Measurements from ENCODE around the gene MEG3.

The MEG3 gene

GRCh38 chr14:100825713-100826331 lies at the start of gene MEG3:
Gene MEG3 (plus strand): TSS chr14:100826118.
- in situ Hi-C loops (cut with HindIII; ENCODE audit: low sequenced_read_pairs), result no loop called here

GRCh38 chr14:100776681-100777365 lies 49.1 kb upstream of the MEG3 start:
- in situ Hi-C loops (cut with HindIII; ENCODE audit: low sequenced_read_pairs), result no loop called here

GRCh38 chr14:100777366-100777817 lies 48.5 kb upstream of the MEG3 start:
- in situ Hi-C loops (cut with HindIII; ENCODE audit: low sequenced_read_pairs), result no loop called here

GRCh38 chr14:100777818-100778525 lies 47.9 kb upstream of the MEG3 start:
- in situ Hi-C loops (cut with HindIII; ENCODE audit: low sequenced_read_pairs), result no loop called here

GRCh38 chr14:100778526-100778882 lies 47.4 kb upstream of the MEG3 start:
- in situ Hi-C loops (cut with HindIII; ENCODE audit: low sequenced_read_pairs), result no loop called here

GRCh38 chr14:100778951-100779690 lies 46.8 kb upstream of the MEG3 start:
- in situ Hi-C loops (cut with HindIII; ENCODE audit: low sequenced_read_pairs), result no loop called here

- in situ Hi-C loops (cut with HindIII; ENCODE audit: low sequenced_read_pairs), result no loop called here
Observed at GRCh38 chr14:100779691-100780080, 46.2 kb upstream of the MEG3 start.

GRCh38 chr14:100780246-100780645 lies 45.7 kb upstream of the MEG3 start:
- in situ Hi-C loops (cut with HindIII; ENCODE audit: low sequenced_read_pairs), result no loop called here

GRCh38 chr14:100780646-100781355 lies 45.1 kb upstream of the MEG3 start:
- in situ Hi-C loops (cut with HindIII; ENCODE audit: low sequenced_read_pairs), result no loop called here

GRCh38 chr14:100781952-100782351 lies 44.0 kb upstream of the MEG3 start:
- in situ Hi-C loops (cut with HindIII; ENCODE audit: low sequenced_read_pairs), result no loop called here

- in situ Hi-C loops (cut with HindIII; ENCODE audit: low sequenced_read_pairs), result no loop called here
Observed at GRCh38 chr14:100782516-100783320, 43.2 kb upstream of the MEG3 start.

- in situ Hi-C loops (cut with HindIII; ENCODE audit: low sequenced_read_pairs), result no loop called here
Observed at GRCh38 chr14:100783630-100784370, 42.1 kb upstream of the MEG3 start.

- in situ Hi-C loops (cut with HindIII; ENCODE audit: low sequenced_read_pairs), result loop anchor here (5.0 kb wide), 1 partner anchor 62 kb away; no protein-coding TSS in a partner anchor
Observed at GRCh38 chr14:100784523-100785337, 41.2 kb upstream of the MEG3 start.

GRCh38 chr14:100785338-100785615 lies 40.6 kb upstream of the MEG3 start:
- in situ Hi-C loops (cut with HindIII; ENCODE audit: low sequenced_read_pairs), result loop anchor here (5.0 kb wide), 1 partner anchor 63 kb away; no protein-coding TSS in a partner anchor

GRCh38 chr14:100785626-100786025 lies 40.3 kb upstream of the MEG3 start:
- in situ Hi-C loops (cut with HindIII; ENCODE audit: low sequenced_read_pairs), result loop anchor here (5.0 kb wide), 1 partner anchor 63 kb away; no protein-coding TSS in a partner anchor

- in situ Hi-C loops (cut with HindIII; ENCODE audit: low sequenced_read_pairs), result loop anchor here (5.0 kb wide), 1 partner anchor 64 kb away; no protein-coding TSS in a partner anchor
Observed at GRCh38 chr14:100786131-100786530, 39.8 kb upstream of the MEG3 start.

- in situ Hi-C loops (cut with HindIII; ENCODE audit: low sequenced_read_pairs), result loop anchor here (5.0 kb wide), 1 partner anchor 64 kb away; no protein-coding TSS in a partner anchor
Observed at GRCh38 chr14:100786576-100787219, 39.2 kb upstream of the MEG3 start.

GRCh38 chr14:100787659-100788058 lies 38.3 kb upstream of the MEG3 start:
- in situ Hi-C loops (cut with HindIII; ENCODE audit: low sequenced_read_pairs), result loop anchor here (5.0 kb wide), 1 partner anchor 65 kb away; no protein-coding TSS in a partner anchor

All from endothelial cell of hepatic sinusoid (primary cell).